ENCODE results near the gene CABLES1. TPM values are rescaled to one million over a fixed set of nuclear protein-coding genes. Genes with fewer than 3 reads are reported as not detected.
"Not testable (repeated sequence)": the region's sequence is repeated elsewhere in the genome, so short reads cannot be mapped to it uniquely, and the experiment has no call there.

CABLES1 gene
- total RNA-seq, 1 donor from 2014 or later: 17.0 TPM

- DNase-seq (ENCODE audit: low read depth, low spot score): no peak
Observed at GRCh38 chr18:23239885-23240608, 104.8 kb downstream of the CABLES1 start.

DNA sequence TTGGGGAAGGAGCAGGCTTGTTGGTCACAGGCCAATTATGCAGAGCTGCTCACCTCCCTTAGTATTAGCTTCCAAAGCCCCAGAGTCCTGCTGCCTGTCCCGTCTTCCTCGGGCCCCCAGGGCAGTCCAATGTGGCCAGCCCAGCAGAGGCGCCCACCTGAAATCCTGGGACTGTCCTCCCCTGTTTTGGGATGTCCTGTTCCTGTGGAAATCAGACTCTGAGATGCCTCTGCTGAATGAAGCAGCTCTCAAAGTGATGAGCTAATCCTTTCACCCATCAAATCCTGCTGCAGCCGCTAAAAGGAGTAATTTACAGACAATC, 105.3 kb downstream of the CABLES1 start:
- DNase-seq (ENCODE audit: low read depth, low spot score): no peak

DNA sequence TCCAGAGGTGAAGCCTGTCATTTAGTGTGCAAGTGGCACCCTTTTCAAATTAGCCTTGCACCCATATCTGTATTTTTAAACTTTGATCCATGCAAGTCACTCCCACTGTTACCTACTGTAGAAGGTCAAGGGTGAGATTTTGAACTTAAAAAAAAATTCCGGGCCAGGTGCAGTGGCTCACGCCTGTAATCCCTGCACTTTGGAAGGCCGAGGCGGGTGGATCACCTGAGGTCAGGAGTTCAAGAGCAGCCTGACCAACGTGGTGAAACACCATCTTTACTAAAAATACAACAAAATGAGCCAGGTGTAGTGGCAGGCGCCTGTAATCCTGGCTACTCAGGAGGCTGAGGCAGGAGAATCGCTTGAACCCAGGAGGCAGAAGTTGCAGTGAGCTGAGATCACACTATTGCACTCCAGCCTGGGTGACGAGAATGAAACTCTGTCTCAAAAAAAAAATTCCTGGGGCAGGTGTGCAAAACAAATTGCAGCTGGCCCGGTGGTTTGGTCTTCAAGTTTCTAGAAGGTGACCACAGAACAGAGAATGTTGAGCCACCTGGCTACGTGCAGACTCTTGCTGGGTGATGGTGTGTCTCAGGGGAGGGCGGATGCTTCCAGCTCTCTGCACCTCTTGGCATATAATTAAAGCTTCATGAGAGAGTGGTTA, 106.7 kb downstream of the CABLES1 start:
- not testable (repeated sequence) for DNase-seq (ENCODE audit: low read depth, low spot score)

DNA sequence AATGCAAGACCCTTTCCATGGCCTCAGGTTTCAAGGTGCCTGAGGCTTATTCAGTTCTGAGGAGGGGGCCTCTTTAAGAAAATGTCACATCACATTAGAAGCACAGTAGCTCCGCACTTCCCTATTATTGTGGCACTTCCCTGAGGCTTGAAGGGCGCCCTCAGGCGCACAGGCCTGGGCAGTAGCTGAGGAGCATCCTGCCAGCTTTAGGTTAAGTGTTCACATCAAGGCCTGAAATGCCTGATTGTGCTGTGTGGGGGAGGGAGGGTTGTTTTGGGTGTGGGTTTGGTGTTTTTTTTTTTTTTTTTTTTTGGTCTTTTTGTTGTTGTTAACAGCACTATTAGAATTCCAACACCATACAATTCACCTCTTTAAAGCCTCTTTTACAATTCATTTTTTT, 107.9 kb downstream of the CABLES1 start:
- DNase-seq (ENCODE audit: low read depth, low spot score): no peak

DNA sequence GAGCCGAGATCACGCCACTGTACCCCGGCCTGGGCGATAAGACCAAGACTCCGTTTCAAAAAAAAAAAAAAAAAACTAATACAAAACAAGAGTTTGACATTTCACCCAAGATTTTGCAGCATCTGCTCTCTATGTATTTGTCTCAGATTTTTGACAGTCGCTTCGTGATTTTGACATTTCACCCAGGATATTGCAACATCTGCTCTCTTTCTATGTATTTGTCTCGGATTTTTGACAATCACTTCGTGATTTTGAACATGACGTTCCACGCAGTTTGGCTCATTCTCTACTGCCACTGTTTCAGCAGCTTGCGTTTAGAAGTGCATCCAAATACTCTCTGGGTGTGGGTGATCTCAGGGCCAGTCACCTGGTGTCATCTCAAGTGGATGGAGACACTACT, 108.5 kb downstream of the CABLES1 start:
- no peak for DNase-seq (ENCODE audit: low read depth, low spot score)

DNA sequence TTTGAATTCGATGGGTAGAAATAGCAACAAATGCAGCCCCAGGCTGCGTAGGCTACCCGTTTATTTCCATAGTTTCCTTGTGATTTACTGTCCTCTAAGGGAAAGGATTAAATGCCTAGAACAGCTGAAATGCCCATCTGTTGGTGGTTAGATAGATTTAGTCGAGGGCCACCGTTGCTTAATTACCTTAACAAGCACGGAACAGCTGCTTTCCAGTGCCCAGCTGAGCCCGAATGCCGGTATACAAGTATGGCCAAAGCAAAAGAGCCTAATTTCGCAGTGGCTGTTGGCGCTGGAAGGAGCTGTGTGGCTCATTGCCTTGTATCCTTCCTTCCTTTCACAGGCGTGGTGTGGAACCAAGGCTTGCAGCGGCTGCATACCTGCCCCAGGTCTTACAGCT, 109.1 kb downstream of the CABLES1 start:
- DNase-seq (ENCODE audit: low read depth, low spot score): no peak

GRCh38 chr18:23245461-23245860, 110.2 kb downstream of the CABLES1 start:
- DNase-seq (ENCODE audit: low read depth, low spot score): no peak

GRCh38 chr18:23247331-23247730, 112.0 kb downstream of the CABLES1 start:
- no peak for DNase-seq (ENCODE audit: low read depth, low spot score)

- DNase-seq (ENCODE audit: low read depth, low spot score): no peak
Observed at GRCh38 chr18:23247896-23248295, 112.6 kb downstream of the CABLES1 start.

DNA sequence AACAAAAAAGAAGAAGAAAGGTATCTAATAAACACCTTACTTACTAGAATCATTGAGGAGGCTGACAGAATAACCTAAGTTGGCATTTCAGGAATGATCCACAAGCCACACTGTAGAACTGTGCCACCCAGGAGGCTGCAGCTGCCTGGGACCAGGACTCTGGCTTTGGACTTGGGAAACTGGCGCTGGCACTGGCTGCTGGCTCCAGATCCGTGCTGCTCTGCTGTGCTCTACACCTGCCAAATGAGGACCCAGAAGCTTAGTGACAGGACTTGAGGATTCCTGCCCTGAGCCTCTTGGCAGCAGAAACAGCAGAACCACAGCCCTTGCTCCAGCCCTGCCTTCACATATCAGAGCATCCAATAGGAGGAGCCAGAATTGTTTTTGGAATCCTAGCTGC, 113.5 kb downstream of the CABLES1 start:
- DNase-seq (ENCODE audit: low read depth, low spot score): no peak

DNA sequence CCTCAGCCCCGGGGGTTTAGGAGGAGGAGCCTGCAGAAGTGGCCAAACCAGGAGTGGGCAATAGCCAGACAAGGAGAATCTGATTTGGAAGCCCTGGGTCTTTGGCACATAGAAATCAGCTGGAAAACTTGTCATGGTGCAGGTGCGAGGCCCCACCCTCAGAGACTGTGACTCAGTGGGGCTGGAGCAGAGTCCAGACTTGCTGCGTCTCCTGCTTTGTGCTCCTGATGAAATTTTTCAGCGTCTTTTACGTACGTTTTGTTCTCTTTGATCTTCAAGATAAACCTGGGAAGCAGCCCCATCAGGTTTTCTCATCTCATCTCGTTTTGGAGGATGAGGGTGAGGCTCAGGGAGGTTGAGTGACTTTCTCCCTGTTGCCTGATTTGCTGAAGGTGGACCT, 114.1 kb downstream of the CABLES1 start:
- no peak for DNase-seq (ENCODE audit: low read depth, low spot score)

GRCh38 chr18:23250893-23251656, 115.8 kb downstream of the CABLES1 start:
- DNase-seq (ENCODE audit: low read depth, low spot score): no peak

DNA sequence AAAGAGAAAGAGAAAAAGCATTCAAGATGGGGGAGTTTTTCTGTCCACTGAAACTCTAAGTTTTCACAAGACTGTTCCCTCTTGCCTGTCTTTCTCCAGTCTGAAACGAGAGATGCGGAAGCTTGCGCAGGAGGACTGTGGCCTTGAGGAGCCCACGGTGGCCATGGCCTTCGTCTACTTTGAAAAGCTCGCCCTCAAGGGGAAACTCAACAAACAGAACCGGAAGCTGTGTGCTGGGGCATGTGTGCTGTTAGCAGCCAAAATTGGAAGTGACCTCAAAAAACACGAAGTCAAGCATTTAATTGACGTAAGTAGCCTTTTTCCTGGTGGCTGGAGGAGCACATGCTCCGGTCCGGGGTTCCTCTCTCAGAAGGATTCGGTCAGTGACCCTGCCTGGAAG, 118.3 kb downstream of the CABLES1 start:
- no peak for DNase-seq (ENCODE audit: low read depth, low spot score)

DNA sequence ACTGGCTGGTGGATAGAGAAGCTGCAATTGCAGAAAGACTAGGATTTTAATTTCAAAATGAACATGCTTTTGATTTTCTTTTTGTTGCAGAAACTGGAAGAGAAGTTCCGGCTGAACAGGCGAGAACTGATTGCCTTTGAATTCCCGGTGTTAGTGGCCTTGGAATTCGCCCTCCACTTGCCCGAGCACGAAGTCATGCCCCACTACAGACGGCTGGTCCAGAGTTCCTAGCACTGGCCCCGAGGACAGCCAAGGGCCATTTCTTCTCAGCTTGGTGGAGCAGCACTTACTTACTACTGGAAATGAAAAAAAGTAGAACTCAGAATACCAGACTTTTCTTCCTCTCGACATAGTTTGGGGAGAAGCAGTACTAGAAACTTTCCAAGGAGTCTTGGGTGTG, 121.9 kb downstream of the CABLES1 start:
- DNase-seq (ENCODE audit: low read depth, low spot score): no peak

- DNase-seq (ENCODE audit: low read depth, low spot score): no peak
Observed at GRCh38 chr18:23257686-23258565, 122.6 kb downstream of the CABLES1 start.

DNA sequence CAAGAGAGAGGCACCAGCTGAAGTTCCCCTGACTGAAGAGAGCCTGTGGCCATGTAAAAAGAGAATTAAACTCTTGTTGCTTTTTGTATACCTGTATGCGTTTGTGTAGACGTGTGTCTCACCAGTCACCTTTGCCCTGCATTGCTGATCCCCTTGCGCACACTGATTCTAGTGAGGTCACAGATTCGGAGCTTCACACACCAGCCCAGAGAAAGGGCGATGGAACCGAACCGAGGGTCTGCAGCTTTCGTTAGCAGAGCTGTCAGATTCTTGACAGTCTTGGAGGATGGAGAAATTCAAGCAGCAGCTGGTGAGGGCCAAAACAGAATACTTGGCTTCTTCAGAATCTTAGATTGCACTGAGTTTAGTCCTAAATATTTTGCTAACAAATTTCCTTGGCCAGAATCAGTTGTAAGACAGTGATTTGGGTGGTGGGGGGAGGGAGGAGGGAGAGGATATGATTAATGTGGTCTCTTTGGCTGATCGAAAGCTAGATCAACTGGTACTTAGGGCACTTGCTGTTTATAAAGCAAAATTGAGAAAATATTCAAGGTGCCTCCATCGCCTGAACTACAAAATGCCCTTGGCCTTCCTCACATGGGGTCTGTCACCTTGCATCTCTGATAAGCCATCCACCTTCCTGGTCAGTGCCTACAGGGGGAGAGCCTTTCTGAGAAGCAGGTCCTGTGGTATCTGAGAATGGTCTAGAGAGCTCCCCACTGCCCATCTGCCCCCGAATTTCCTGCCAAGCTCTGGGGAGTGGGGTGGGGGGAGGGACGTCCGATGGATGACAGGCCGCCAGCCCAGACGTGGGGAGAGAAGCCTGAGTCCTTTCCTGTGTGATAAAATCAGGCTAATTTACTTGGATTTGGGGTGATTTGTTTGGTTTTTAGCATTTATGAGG, 123.5 kb downstream of the CABLES1 start:
- DNase-seq (ENCODE audit: low read depth, low spot score): no peak

GRCh38 chr18:23259701-23260681, 124.7 kb downstream of the CABLES1 start:
- peak; percentile 99 for DNase-seq (ENCODE audit: low read depth, low spot score)

- no peak for DNase-seq (ENCODE audit: low read depth, low spot score)
Observed at GRCh38 chr18:23260926-23261590, 125.8 kb downstream of the CABLES1 start.

Data from pulmonary artery endothelial cell (primary cell).